Gastrocnemius medialis (tissue), 4 donors: ENCODE data around the gene GRHL3. TPM values are rescaled to one million over a fixed set of nuclear protein-coding genes. Genes with fewer than 3 reads are reported as not detected.

Source experiments
- ATAC-seq, 2 donors: fragments of 150-250 bp; one replicate each; pipeline ENCODE4 v1.9.1; 2016
- DNase-seq, 2 donors: peaks; one replicate each; pipeline ENCODE4 v3.0.0-alpha.2; 2019
- H3K27ac ChIP-seq, 4 donors: fragments of 200-600 bp; sonication (generic); 1 replicate in 1 of 4; 2 replicates in 3 of 4; pipeline ENCODE4 v1.5.1; 2016 to 2018; ENCODE audit warnings: mild to moderate bottlenecking in 2 of 4, moderate library complexity in 1 of 4
- H3K27me3 ChIP-seq, 3 donors: fragments of 200-600 bp; sonication (generic) in 2 of 3; 1 replicate in 1 of 3; 2 replicates in 2 of 3; pipeline versions ENCODE4 v1.5.1 to v1.6.0; 2016 to 2019; ENCODE audit warnings: mild to moderate bottlenecking in 1 of 3, moderate library complexity in 1 of 3
- H3K36me3 ChIP-seq, 2 donors: fragments of 200-600 bp; sonication (generic) in 1 of 2; one replicate each; pipeline ENCODE4 v1.5.1; 2017 to 2018
- H3K4me1 ChIP-seq, 2 donors: fragments of 200-600 bp; sonication (generic) in 1 of 2; one replicate each; pipeline ENCODE4 v1.5.1; 2016 to 2017; ENCODE audit warnings: mild to moderate bottlenecking in 2 of 2
- H3K4me3 ChIP-seq, 4 donors: fragments of 200-600 bp; sonication (generic) in 3 of 4; 1 replicate in 1 of 4; 2 replicates in 3 of 4; pipeline ENCODE4 v1.5.1; 2016 to 2019; ENCODE audit warnings: mild to moderate bottlenecking in 2 of 4
- H3K9me3 ChIP-seq, 3 donors: fragments of 200-600 bp; sonication (generic) in 2 of 3; 1 replicate in 1 of 3; 2 replicates in 2 of 3; pipeline ENCODE4 v1.5.1; 2016 to 2019
- POLR2A ChIP-seq, 2 donors: fragments of 450-650 bp; IDR thresholded peaks; one replicate each; pipeline ENCODE4 v1.6.1; 2017; ENCODE audit warnings: antibody characterized with exemption in 2 of 2, mild to moderate bottlenecking in 2 of 2, moderate library complexity in 2 of 2
- in situ Hi-C, 4 donors: fragments of 200-750 bp; cut with MboI; loops; one replicate each; pipeline versions ENCODE4 v1.15.0 to v1.8.0; 2017; ENCODE audit warnings: low sequenced_read_pairs in 4 of 4
- intact Hi-C: fragments of 100-400 bp; cut with DNase I; formaldehyde crosslinking; loops from one replicate; pipeline ENCODE4 v1.15.1; 2023; ENCODE audit warnings: low total_unique reads
- total RNA-seq, 4 donors: library from RNA; depleted of rRNA; stranded (reverse); fragments of >200 nt; gene quantifications; one replicate each; pipeline versions ENCODE4 v1.1.0 to v1.2.3, GENCODE V29; 2016
- TF ChIP-seq, protein P1 (sequence below), 5 experiments: fragments of 450-650 bp in 3 of 5; fragments of 200-600 bp in 2 of 5; sonication (generic) in 2 of 5; IDR thresholded peaks in 4 of 5; conservative IDR thresholded peaks in 1 of 5; 1 replicate in 4 of 5; 2 replicates in 1 of 5; pipeline ENCODE4 v1.5.1; 2016 to 2019; ENCODE audit warnings: antibody characterized with exemption in 5 of 5, mild to moderate bottlenecking in 3 of 5, moderate library complexity in 3 of 5

GRHL3 gene
- total RNA-seq, 4 donors from 2014 or later, result not detected

DNA sequence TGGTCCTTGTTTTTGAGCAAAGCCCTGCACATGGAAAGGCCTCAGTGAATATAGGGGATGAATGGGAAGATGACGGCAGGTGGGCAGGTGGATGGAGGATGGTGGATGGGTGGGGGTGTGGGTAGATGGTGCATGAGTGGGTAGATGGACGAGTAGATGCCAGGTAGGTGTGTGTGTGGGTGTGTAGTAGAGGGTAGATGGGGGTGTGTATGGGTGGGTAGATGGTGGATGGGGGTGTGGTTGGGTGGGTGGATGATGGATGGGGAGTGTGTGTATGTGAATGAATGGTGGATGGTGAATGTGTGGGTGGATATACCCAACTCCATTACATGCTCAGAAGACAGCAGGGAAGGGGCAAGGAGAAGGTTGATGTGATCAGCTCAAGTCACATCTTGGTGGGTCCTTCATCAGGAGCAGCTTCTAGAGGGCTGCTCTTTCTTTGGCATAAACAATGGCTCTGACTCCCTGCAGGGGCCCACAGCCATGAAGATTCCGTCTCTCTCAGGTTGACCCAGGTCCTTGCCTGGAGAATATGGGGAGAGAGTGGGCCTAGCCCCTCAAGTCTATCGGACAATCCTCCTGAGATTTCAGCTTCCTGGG lies 34.2 kb downstream of the GRHL3 start:
- Histone ChIP-seq H3K27ac (no peak overlapping the region), H3K4me1 (no peaks in the 10 kb centered on the region), H3K27me3 (no peaks in the 10 kb centered on the region), H3K9me3 (no peaks in the 10 kb centered on the region), H3K4me3 (no peak overlapping the region), H3K36me3 (no peaks in the 10 kb centered on the region)
- in situ Hi-C loops (no loop called here), intact Hi-C loops (no loop called here)
- TF ChIP-seq, protein P1, sequence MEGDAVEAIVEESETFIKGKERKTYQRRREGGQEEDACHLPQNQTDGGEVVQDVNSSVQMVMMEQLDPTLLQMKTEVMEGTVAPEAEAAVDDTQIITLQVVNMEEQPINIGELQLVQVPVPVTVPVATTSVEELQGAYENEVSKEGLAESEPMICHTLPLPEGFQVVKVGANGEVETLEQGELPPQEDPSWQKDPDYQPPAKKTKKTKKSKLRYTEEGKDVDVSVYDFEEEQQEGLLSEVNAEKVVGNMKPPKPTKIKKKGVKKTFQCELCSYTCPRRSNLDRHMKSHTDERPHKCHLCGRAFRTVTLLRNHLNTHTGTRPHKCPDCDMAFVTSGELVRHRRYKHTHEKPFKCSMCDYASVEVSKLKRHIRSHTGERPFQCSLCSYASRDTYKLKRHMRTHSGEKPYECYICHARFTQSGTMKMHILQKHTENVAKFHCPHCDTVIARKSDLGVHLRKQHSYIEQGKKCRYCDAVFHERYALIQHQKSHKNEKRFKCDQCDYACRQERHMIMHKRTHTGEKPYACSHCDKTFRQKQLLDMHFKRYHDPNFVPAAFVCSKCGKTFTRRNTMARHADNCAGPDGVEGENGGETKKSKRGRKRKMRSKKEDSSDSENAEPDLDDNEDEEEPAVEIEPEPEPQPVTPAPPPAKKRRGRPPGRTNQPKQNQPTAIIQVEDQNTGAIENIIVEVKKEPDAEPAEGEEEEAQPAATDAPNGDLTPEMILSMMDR (IDR thresholded peaks at IDR 0.05 in 4 of 5, conservative IDR thresholded peaks at IDR 0.05 in 1 of 5), result no peak
- no peak for DNase-seq
- no peak for ATAC-seq

DNA sequence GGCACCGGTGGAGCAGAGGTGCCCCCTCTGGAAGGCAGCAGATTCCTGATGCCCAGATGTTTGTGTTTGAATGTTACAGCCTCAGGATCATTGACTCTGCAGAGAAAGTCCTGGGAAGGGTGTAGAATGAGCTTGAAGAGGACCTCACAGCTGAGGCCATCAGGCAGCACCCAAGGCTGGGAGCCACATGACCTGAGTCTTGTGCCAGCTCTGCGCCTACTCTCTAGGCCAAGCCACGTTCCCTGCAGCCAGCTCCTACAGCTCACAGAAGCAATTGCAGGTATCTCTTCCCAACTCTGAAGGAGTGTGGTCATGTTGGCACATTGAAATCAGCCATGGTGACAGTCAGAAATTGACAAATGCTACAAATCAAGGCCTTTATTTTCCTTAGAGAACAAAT lies 36.3 kb downstream of the GRHL3 start:
- Histone ChIP-seq H3K27me3 (no peaks in the 10 kb centered on the region), H3K27ac (no peak overlapping the region), H3K36me3 (no peaks in the 10 kb centered on the region), H3K4me1 (no peaks in the 10 kb centered on the region), H3K9me3 (no peaks in the 10 kb centered on the region), H3K4me3 (no peak overlapping the region)
- in situ Hi-C loops, result no loop called here
- ATAC-seq (no peak), DNase-seq (no peak)
- TF ChIP-seq, protein P1 (IDR thresholded peaks at IDR 0.05 in 4 of 5, conservative IDR thresholded peaks at IDR 0.05 in 1 of 5), result no peak
- intact Hi-C loops, result no loop called here

DNA sequence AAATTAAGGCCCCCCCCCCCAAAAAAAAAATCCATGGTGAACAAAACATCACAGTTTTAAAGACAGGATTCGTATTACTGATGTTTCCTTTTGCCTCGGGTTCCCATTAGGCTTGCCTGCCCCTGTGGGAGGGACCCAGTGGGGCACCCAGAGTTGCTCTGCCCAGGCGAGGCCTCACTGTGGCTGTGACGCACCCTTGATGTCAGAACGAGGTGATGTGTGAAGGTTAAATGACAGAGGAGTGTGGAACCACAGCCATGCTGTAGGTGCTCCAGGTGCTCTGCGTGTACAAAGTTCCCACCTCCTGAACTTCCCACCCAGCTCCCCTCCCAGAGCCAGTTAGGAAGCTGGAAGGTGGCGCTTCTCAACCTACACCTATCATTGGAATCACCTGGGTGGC lies 37.9 kb downstream of the GRHL3 start:
- ATAC-seq, result no peak
- intact Hi-C loops (no loop called here), in situ Hi-C loops (no loop called here)
- Histone ChIP-seq H3K27ac (no peak overlapping the region), H3K9me3 (no peaks in the 10 kb centered on the region), H3K4me1 (no peaks in the 10 kb centered on the region), H3K27me3 (no peaks in the 10 kb centered on the region), H3K36me3 (no peaks in the 10 kb centered on the region), H3K4me3 (no peak overlapping the region)
- no peak for TF ChIP-seq POLR2A (IDR thresholded peaks at IDR 0.05)
- TF ChIP-seq, protein P1 (IDR thresholded peaks at IDR 0.05 in 4 of 5, conservative IDR thresholded peaks at IDR 0.05 in 1 of 5), result no peak
- DNase-seq, result no peak

DNA sequence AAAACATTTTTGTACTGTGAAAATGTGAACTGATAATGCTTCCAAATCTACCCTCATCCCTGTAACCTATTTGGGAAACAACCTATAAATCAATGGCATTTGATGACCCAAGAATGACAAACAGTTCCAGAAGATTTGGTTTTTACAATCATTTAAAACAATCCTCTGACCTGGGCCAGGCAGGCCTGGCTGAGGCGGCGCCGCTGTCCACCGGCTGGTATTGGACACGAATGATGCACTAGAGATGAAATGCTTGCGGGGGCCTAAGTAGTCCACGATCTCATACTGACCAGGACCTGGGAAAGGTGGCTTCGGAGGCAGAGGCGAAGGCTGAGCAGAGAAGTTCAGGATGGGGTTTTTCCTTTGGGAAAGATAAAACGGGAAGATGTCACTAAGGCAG lies 41.5 kb downstream of the GRHL3 start:
- ATAC-seq, result no peak
- no peaks in the 10 kb centered on the region for H3K27me3 ChIP-seq
- DNase-seq, result no peak
- H3K4me3 ChIP-seq, result no peak overlapping the region
- intact Hi-C loops, result no loop called here
- no peak overlapping the region for H3K27ac ChIP-seq
- H3K36me3 ChIP-seq, result no peaks in the 10 kb centered on the region
- TF ChIP-seq POLR2A (IDR thresholded peaks at IDR 0.05), result no peak
- TF ChIP-seq, protein P1 (IDR thresholded peaks at IDR 0.05 in 4 of 5, conservative IDR thresholded peaks at IDR 0.05 in 1 of 5), result no peak
- peaks cover 0 to 4% of the 10 kb centered on the region in 2 donors for H3K4me1 ChIP-seq
- in situ Hi-C loops, result no loop called here
- no peaks in the 10 kb centered on the region for H3K9me3 ChIP-seq

DNA sequence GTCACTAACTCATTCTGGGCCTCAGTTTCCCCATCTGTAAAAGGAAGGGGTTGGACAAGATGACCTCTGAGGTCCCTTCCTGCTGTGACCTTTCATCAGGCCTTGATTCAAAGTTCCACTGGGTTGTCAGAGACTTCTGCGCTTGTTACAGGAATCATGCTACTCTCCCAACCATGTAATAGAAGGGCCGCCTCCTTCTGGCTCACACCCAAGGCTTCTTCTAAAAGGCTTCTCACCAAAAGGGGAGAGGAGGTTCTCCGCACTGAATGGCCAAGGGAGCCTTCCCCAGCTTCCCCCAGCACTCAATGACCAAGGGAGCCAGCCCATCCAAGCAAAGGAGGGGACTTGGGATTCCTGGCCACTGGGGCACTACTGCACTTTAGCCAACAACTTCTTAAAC lies 42.7 kb downstream of the GRHL3 start:
- Histone ChIP-seq H3K4me1 (peaks cover 0 to 4% of the 10 kb centered on the region in 2 donors), H3K36me3 (no peaks in the 10 kb centered on the region), H3K27ac (no peak overlapping the region), H3K27me3 (no peaks in the 10 kb centered on the region), H3K9me3 (no peaks in the 10 kb centered on the region), H3K4me3 (no peak overlapping the region)
- ATAC-seq (no peak), DNase-seq (no peak)
- TF ChIP-seq, protein P1 (IDR thresholded peaks at IDR 0.05 in 4 of 5, conservative IDR thresholded peaks at IDR 0.05 in 1 of 5), result no peak
- no peak for TF ChIP-seq POLR2A (IDR thresholded peaks at IDR 0.05)
- intact Hi-C loops, result no loop called here
- in situ Hi-C loops, result no loop called here
